Activated CD8-positive, alpha-beta memory T cell treated with anti-CD3 and anti-CD28 coated beads, Interleukin-2, amount 50 U/mL, for 48 hours (primary cell): Measurements from ENCODE around the gene HTR3C.
"Not testable (repeated sequence)": the region's sequence is repeated elsewhere in the genome, so short reads cannot be mapped to it uniquely, and the experiment has no call there.

ENCODE experiments used
- DNase-seq: peaks from one replicate; pipeline ENCODE4 v3.0.0-alpha.2; 2020

The HTR3C gene

GRCh38 chr3:184052767-184053166 lies at the start of gene HTR3C:
TSS of gene HTR3C (plus strand) at chr3:184053047. CDS start at chr3:184053081, 34 bp downstream.
- DNase-seq: no peak

GRCh38 chr3:184003187-184003967 lies 49.5 kb upstream of the HTR3C start:
- DNase-seq: no peak

- no peak for DNase-seq
Measured at GRCh38 chr3:184004476-184004875, 48.4 kb upstream of the HTR3C start.

- DNase-seq: no peak
Measured at GRCh38 chr3:184005941-184006507, 46.8 kb upstream of the HTR3C start.

- not testable (repeated sequence) for DNase-seq
Measured at GRCh38 chr3:184007143-184007813, 45.6 kb upstream of the HTR3C start.

GRCh38 chr3:184008161-184008560 lies 44.7 kb upstream of the HTR3C start:
- no peak for DNase-seq

GRCh38 chr3:184011230-184011876 lies 41.5 kb upstream of the HTR3C start:
- no peak for DNase-seq

- no peak for DNase-seq
Measured at GRCh38 chr3:184011937-184012889, 40.6 kb upstream of the HTR3C start.

- no peak for DNase-seq
Measured at GRCh38 chr3:184015381-184016019, 37.3 kb upstream of the HTR3C start.

- DNase-seq: no peak
Measured at GRCh38 chr3:184016169-184016570, 36.7 kb upstream of the HTR3C start.

- peak; percentile 85 for DNase-seq
Measured at GRCh38 chr3:184016811-184017671, 35.8 kb upstream of the HTR3C start.

GRCh38 chr3:184017672-184018423 lies 35.0 kb upstream of the HTR3C start, which contains the start of gene ABCC5:
TSS of gene ABCC5 (minus strand) at chr3:184017884. CDS start at chr3:184014392, 3,492 bp downstream.
- DNase-seq: peak; percentile 88

- DNase-seq: no peak
Measured at GRCh38 chr3:184018424-184018973, 34.3 kb upstream of the HTR3C start.

GRCh38 chr3:184022323-184022722 lies 30.5 kb upstream of the HTR3C start:
- DNase-seq: no peak

- not testable (repeated sequence) for DNase-seq
Measured at GRCh38 chr3:184025256-184025655, 27.6 kb upstream of the HTR3C start.

GRCh38 chr3:184028275-184028890 lies 24.5 kb upstream of the HTR3C start:
- DNase-seq: not testable (repeated sequence)

GRCh38 chr3:184029443-184029842 lies 23.4 kb upstream of the HTR3C start:
- DNase-seq: no peak

GRCh38 chr3:184030536-184030935 lies 22.3 kb upstream of the HTR3C start:
- DNase-seq: no peak

- no peak for DNase-seq
Measured at GRCh38 chr3:184031187-184031792, 21.6 kb upstream of the HTR3C start, which contains the start of gene HTR3D. TSS of gene HTR3D (plus strand) at chr3:184031742. CDS start at chr3:184031742, 0 bp downstream.
